GM12872 (cell line): ENCODE results near the gene LXN.

ENCODE experiments used
- CTCF ChIP-seq: IDR thresholded peaks from 3 replicates; pipeline ENCODE4 v1.5.1; 2011; ENCODE audit warnings: low read depth, mild to moderate bottlenecking, low read length, moderate library complexity; ENCODE audit not compliant: insufficient read depth

Gene LXN

GRCh38 chr3:158666416-158666815 lies 6.0 kb downstream of the LXN start:
- no peak for TF ChIP-seq CTCF

DNA sequence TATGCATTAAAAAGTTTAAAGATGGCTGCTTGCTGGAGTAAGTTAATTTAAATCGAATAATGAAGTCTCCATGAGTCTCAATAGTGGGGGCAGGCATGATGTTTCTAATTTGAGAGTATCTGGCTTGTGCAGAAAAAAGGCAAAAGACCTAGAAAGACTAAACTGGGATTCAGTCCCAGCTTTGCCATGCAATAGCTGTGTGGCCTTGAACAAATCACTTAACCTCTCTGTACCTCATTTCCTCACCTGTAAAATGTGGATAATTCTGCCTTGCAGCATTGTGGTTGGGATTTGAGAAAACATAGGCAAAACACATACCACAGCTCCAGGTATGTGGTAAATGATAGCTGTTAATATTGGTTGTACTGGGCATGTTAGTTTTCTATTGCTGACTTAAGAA lies 8.6 kb downstream of the LXN start:
- no peak for TF ChIP-seq CTCF

- no peak for TF ChIP-seq CTCF
These were observed 9.2 kb downstream of the LXN start for GRCh38 chr3:158663246-158663645.

DNA sequence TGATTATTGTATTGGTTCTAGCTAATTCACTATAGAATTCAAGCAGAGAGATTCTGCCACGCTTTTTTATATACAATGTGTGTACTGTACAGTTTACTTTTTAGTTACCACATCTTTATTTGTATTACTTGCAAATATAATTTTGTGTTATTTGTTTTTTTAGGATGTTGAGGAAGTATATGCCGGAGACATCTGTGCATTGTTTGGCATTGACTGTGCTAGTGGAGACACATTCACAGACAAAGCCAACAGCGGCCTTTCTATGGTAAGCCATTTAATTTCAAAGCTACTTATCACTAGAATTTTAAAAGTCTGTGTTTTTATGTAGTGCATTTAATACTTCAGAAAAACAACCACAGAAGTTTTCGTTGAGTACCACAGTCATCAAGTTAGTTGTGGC lies 11.7 kb downstream of the LXN start:
- no peak for TF ChIP-seq CTCF

GRCh38 chr3:158659454-158660237 lies 12.8 kb downstream of the LXN start:
- TF ChIP-seq CTCF: peak; percentile 72

- no peak for TF ChIP-seq CTCF
These were observed 13.6 kb downstream of the LXN start for GRCh38 chr3:158658889-158659288.

- TF ChIP-seq CTCF: no peak
These were observed 20.0 kb downstream of the LXN start for GRCh38 chr3:158652463-158652862.
